Body of pancreas (tissue), 4 donors: Measurements from ENCODE around the gene SORCS2.

Experiments used
- CTCF ChIP-seq, 7 experiments: fragments of 450-650 bp in 4 of 7; fragments of 200-600 bp in 3 of 7; sonication (generic) in 3 of 7; IDR thresholded peaks; one replicate each; pipeline ENCODE4 v1.5.1; 2016 to 2019; ENCODE audit warnings: antibody characterized with exemption in 7 of 7
- POLR2A ChIP-seq, 3 donors: fragments of 450-650 bp; IDR thresholded peaks; one replicate each; pipeline ENCODE4 v1.6.1; 2016; ENCODE audit warnings: antibody characterized with exemption in 3 of 3, mild to moderate bottlenecking in 2 of 3

DNA sequence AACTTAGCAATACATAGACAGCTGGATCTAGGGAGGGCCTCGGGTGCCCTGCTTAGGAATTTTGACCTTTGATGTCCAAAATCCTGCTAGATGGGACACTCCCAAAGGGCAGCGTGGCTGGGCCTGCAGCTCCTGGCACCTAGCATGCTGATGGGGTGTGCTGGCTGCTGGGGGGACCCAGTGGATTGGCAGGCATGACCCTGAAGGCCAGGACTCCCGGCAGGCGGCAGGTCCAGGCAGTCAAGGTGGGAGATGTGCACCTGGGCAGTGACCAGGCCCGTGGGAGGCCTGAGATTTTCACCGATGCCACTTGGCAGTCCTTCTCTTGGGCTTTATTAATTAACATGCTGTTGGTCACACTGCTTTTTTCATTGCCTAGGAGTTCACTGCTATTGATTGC, 158.1 kb downstream of the SORCS2 start:
- TF ChIP-seq CTCF (IDR thresholded peaks at IDR 0.05) (no peak), POLR2A (IDR thresholded peaks at IDR 0.05) (no peak)
